A549 (cell line): ENCODE results near the gene NR1H2. TPM values are rescaled to one million over a fixed set of nuclear protein-coding genes. Genes with fewer than 3 reads are reported as not detected.

Experiments
- ATAC-seq, 2 experiments: fragments of 200-7000 bp in 1 of 2; fragments of >200 bp in 1 of 2; cut with Nextera tagmentation in 1 of 2; cut with Tn5 transposase in 1 of 2; 3 replicates each; pipeline versions ENCODE4 v1.8.0 to v1.9.1; 2018 to 2020; ENCODE audit warnings: mild to moderate bottlenecking in 1 of 2, moderate library complexity in 1 of 2
- CTCF ChIA-PET: fragments of 300-600 bp; sonication (Branson Sonifier 250); formaldehyde crosslinking; extraction: SDS; loops from one replicate; lab custom pipeline; 2021; ENCODE audit warnings: antibody characterized with exemption, inconsistent platforms; lab: Yijun Ruan, JAX
- POLR2A ChIA-PET: fragments of 350-600 bp; formaldehyde crosslinking; extraction: SDS; loops from one replicate; lab custom pipeline; 2021; ENCODE audit warnings: antibody characterized with exemption, inconsistent platforms; lab: Yijun Ruan, JAX
- DNase-seq, 2 experiments: peaks; one replicate each; pipeline versions ENCODE4 v3.0.0 to v3.0.0-alpha.2; 2011 to 2016; ENCODE audit warnings: low read depth in 1 of 2, low spot score in 1 of 2
- FAIRE-seq: peaks from 2 replicates; lab custom pipeline; 2011; peaks lifted over from hg19 to GRCh38; lab: Jason Lieb, UNC
- H3K27ac ChIP-seq, 2 experiments: fragments of >200 bp; sonication (Bioruptor Twin); formaldehyde crosslinking; 3 replicates each; pipeline ENCODE4 v1.5.1; 2016 to 2017
- H3K4me1 ChIP-seq: fragments of >200 bp; sonication (Bioruptor Twin); formaldehyde crosslinking; 3 replicates; pipeline ENCODE4 v1.6.1; 2016
- H3K4me2 ChIP-seq: fragments of >200 bp; sonication (Bioruptor Twin); formaldehyde crosslinking; 3 replicates; pipeline ENCODE4 v1.6.1; 2016
- H3K4me3 ChIP-seq: fragments of >200 bp; sonication (Bioruptor Twin); formaldehyde crosslinking; 3 replicates; pipeline ENCODE4 v1.5.1; 2016
- H3K9me3 ChIP-seq: fragments of >200 bp; sonication (Bioruptor Twin); formaldehyde crosslinking; 3 replicates; pipeline ENCODE4 v1.6.1; 2016
- ATOH8 ChIP-seq: fragments of 250-450 bp; sonication (Bioruptor Pico); IDR thresholded peaks from 2 replicates; pipeline ENCODE4 v1.5.0; 2020; ENCODE audit warnings: low read depth, mild to moderate bottlenecking, moderate library complexity
- BHLHE40 ChIP-seq: IDR thresholded peaks from 2 replicates; pipeline ENCODE4 v1.6.1; 2012; ENCODE audit warnings: low read depth, low read length, inconsistent platforms
- CBX2 ChIP-seq: fragments of 200-600 bp; sonication (generic); IDR thresholded peaks from 2 replicates; pipeline ENCODE4 v1.6.1; 2016; ENCODE audit warnings: low read depth, mild to moderate bottlenecking, borderline replicate concordance
- CEBPB ChIP-seq, 2 experiments: fragments of >200 bp in 1 of 2; sonication (Bioruptor Twin) in 1 of 2; formaldehyde crosslinking in 1 of 2; IDR thresholded peaks; 2 replicates each; pipeline ENCODE4 v1.6.1; 2012 to 2016
- CTCF ChIP-seq: fragments of >200 bp; sonication (Bioruptor Twin); formaldehyde crosslinking; IDR thresholded peaks from 3 replicates; pipeline ENCODE4 v1.5.1; 2016
- ELK1 ChIP-seq: fragments of 150-350 bp; IDR thresholded peaks from 2 replicates; pipeline ENCODE4 v1.6.1; 2014; ENCODE audit warnings: low read depth, mild to moderate bottlenecking, low read length
- EP300 ChIP-seq, 2 experiments: fragments of >200 bp; sonication (Bioruptor Twin); formaldehyde crosslinking; IDR thresholded peaks; 2 replicates in 1 of 2; 3 replicates in 1 of 2; pipeline ENCODE4 v1.6.1; 2016 to 2017
- ESRRA ChIP-seq: fragments of 150-350 bp; IDR thresholded peaks from 2 replicates; pipeline ENCODE4 v1.6.1; 2014; ENCODE audit warnings: mild to moderate bottlenecking, low read length, borderline replicate concordance
- FOXS1 ChIP-seq: fragments of 250-450 bp; sonication (Bioruptor Pico); IDR thresholded peaks from 2 replicates; pipeline ENCODE4 v1.5.0; 2020; ENCODE audit warnings: mild to moderate bottlenecking, moderate library complexity
- HEYL ChIP-seq: fragments of 250-450 bp; sonication (Bioruptor Pico); IDR thresholded peaks from 2 replicates; pipeline ENCODE4 v1.8.0; 2021; ENCODE audit warnings: mild to moderate bottlenecking, moderate library complexity
- HOXA7 ChIP-seq: fragments of 250-450 bp; sonication (Bioruptor Pico); IDR thresholded peaks from 2 replicates; pipeline ENCODE4 v1.5.0; 2020; ENCODE audit warnings: mild to moderate bottlenecking, moderate library complexity
- HOXB13 ChIP-seq: fragments of 250-450 bp; sonication (Bioruptor Pico); IDR thresholded peaks from 2 replicates; pipeline ENCODE4 v1.5.0; 2020; ENCODE audit warnings: low read depth, mild to moderate bottlenecking, moderate library complexity
- HOXB5 ChIP-seq: fragments of 250-450 bp; sonication (Bioruptor Pico); IDR thresholded peaks from 2 replicates; pipeline ENCODE4 v1.5.0; 2020; ENCODE audit warnings: mild to moderate bottlenecking, moderate library complexity
- KDM1A ChIP-seq: fragments of 200-600 bp; sonication (generic); IDR thresholded peaks from 2 replicates; pipeline ENCODE4 v1.6.1; 2016; ENCODE audit warnings: low read depth, mild to moderate bottlenecking
- KDM5A ChIP-seq: fragments of 200-600 bp; sonication (generic); IDR thresholded peaks from 2 replicates; pipeline ENCODE4 v1.6.1; 2016; ENCODE audit warnings: antibody characterized with exemption, mild to moderate bottlenecking
- MAFK ChIP-seq: fragments of 450-650 bp; IDR thresholded peaks from 2 replicates; pipeline ENCODE4 v1.6.1; 2014; ENCODE audit not compliant: partially characterized antibody
- MYC ChIP-seq: IDR thresholded peaks from 2 replicates; pipeline ENCODE4 v1.6.1; 2012; ENCODE audit warnings: mild to moderate bottlenecking, inconsistent platforms, low read length, improper control_type of control experiment, borderline replicate concordance
- NFE2L2 ChIP-seq: fragments of 150-350 bp; conservative IDR thresholded peaks from 2 replicates; pipeline ENCODE4 v1.6.1; 2014; ENCODE audit warnings: low read length
- NR3C1 ChIP-seq: fragments of >200 bp; sonication (Bioruptor Twin); formaldehyde crosslinking; IDR thresholded peaks from 3 replicates; pipeline ENCODE4 v1.6.1; 2017
- PHF8 ChIP-seq: fragments of 200-600 bp; sonication (generic); IDR thresholded peaks from 2 replicates; pipeline ENCODE4 v1.6.1; 2016; ENCODE audit warnings: low read depth, mild to moderate bottlenecking, antibody characterized with exemption, moderate library complexity, borderline replicate concordance
- RAD21 ChIP-seq, 2 experiments: fragments of >200 bp in 1 of 2; sonication (Bioruptor Twin) in 1 of 2; formaldehyde crosslinking in 1 of 2; IDR thresholded peaks in 1 of 2; conservative IDR thresholded peaks in 1 of 2; 2 replicates in 1 of 2; 3 replicates in 1 of 2; pipeline ENCODE4 v1.6.1; 2012 to 2018; ENCODE audit warnings: inconsistent platforms in 1 of 2
- REST ChIP-seq: fragments of 200-600 bp; sonication (generic); IDR thresholded peaks from 2 replicates; pipeline ENCODE4 v1.6.1; 2016; ENCODE audit warnings: antibody characterized with exemption, mild to moderate bottlenecking, moderate library complexity
- RFX5 ChIP-seq: fragments of 450-650 bp; IDR thresholded peaks from 2 replicates; pipeline ENCODE4 v1.7.1; 2014; ENCODE audit warnings: antibody characterized with exemption, mild to moderate bottlenecking, moderate library complexity
- RNF2 ChIP-seq: fragments of 200-600 bp; sonication (generic); IDR thresholded peaks from 2 replicates; pipeline ENCODE4 v1.6.1; 2016; ENCODE audit warnings: low read depth, mild to moderate bottlenecking, antibody characterized with exemption, moderate library complexity, borderline replicate concordance
- TP53 ChIP-seq: fragments of 250-450 bp; sonication (Bioruptor Pico); IDR thresholded peaks from 2 replicates; pipeline ENCODE4 v1.5.0; 2021; ENCODE audit warnings: mild to moderate bottlenecking, moderate library complexity
- ZC3H11A ChIP-seq: fragments of 450-650 bp; IDR thresholded peaks from 2 replicates; pipeline ENCODE4 v1.6.1; 2014; ENCODE audit warnings: antibody characterized with exemption, mild to moderate bottlenecking
- ZNF302 ChIP-seq: fragments of 250-450 bp; sonication (Bioruptor Pico); IDR thresholded peaks from 2 replicates; pipeline ENCODE4 v1.9.0; 2021; ENCODE audit warnings: inconsistent platforms, mild to moderate bottlenecking, moderate library complexity
- ZSCAN20 ChIP-seq: fragments of 250-450 bp; sonication (Bioruptor Pico); IDR thresholded peaks from 2 replicates; pipeline ENCODE4 v1.8.0; 2022; ENCODE audit warnings: mild to moderate bottlenecking, moderate library complexity
- WGBS: methylation state at CpG from one replicate; pipeline ENCODE4 v1.1.6; 2017; ENCODE audit errors: missing lambda C conversion rate; 5-methylcytosine and 5-hydroxymethylcytosine counted together
- polyA plus RNA-seq, 4 experiments: library from polyadenylated mRNA; depleted of rRNA in 3 of 4; stranded (reverse); fragments of >200 nt; fragmentation: RNase III in 1 of 4; extraction: RNeasy Plus Mini Kit Qiagen cat#74134 plus additional on column Dnase treatment in 1 of 4; gene quantifications; 2 replicates in 3 of 4; 3 replicates in 1 of 4; pipeline ENCODE4 v1.2.3, GENCODE V29; 2011 to 2017

Gene NR1H2
- polyA plus RNA-seq, 2 of the 4 experiments (the other 2 are of a cell fraction): 39.3 to 67.0 TPM

- no peak for FAIRE-seq
- TF ChIP-seq RNF2 (no peak), ELK1 (no peak), HOXB5 (CRISPR knock-in tag) (no peak), EP300 (IDR thresholded peaks at IDR 0.05) (no peak), ATOH8 (CRISPR knock-in tag) (no peak)
- ATAC-seq: no peak
- ChIA-PET CTCF (interaction anchor here (1.2 to 4.3 kb wide), 3 partner anchors 9 to 82 kb away, joined by 3 to 20 read pairs (median 8); no protein-coding TSS in a partner anchor), POLR2A (no interaction called here)
- no peak for DNase-seq
- H3K27ac ChIP-seq: no peak overlapping the region
- no peak overlapping the region for H3K4me2 ChIP-seq
- peaks cover 13% of the 10 kb centered on the region; the same call in 2 of the 3 replicates for H3K4me1 ChIP-seq
- no peaks in the 10 kb centered on the region for H3K9me3 ChIP-seq
- no peak overlapping the region for H3K4me3 ChIP-seq
- 92% methylated on average over 11 of the region's 11 CpGs for WGBS
These were observed 3.3 kb downstream of the NR1H2 start for GRCh38 chr19:50379602-50380001.

GRCh38 chr19:50380137-50380536 is 3.9 kb downstream of the NR1H2 start:
- H3K4me1 ChIP-seq: peaks cover 16% of the 10 kb centered on the region
- DNase-seq: no peak
- POLR2A ChIA-PET: no interaction called here
- WGBS: 94% methylated on average over 11 of the region's 11 CpGs
- no peak overlapping the region for H3K4me3 ChIP-seq
- no peak for ATAC-seq
- no peak for TF ChIP-seq TP53 (CRISPR knock-in tag)
- no peak for TF ChIP-seq RNF2
- TF ChIP-seq CTCF: no peak
- no peak for TF ChIP-seq ESRRA
- no peak for TF ChIP-seq RAD21 (conservative IDR thresholded peaks at IDR 0.05 in 1 of 2, IDR thresholded peaks at IDR 0.05 in 1 of 2)
- TF ChIP-seq ZC3H11A: no peak
- TF ChIP-seq, all 56 proteins: peak for 0
- CTCF ChIA-PET: interaction anchor here (1.2 to 4.3 kb wide), 3 partner anchors 10 to 81 kb away, joined by 3 to 20 read pairs (median 8); no protein-coding TSS in a partner anchor
- Histone ChIP-seq H3K27ac (no peak overlapping the region), H3K9me3 (no peaks in the 10 kb centered on the region), H3K4me2 (no peak overlapping the region)
- no peak for FAIRE-seq

- ChIA-PET POLR2A (no interaction called here), CTCF (interaction anchor here (1.2 to 4.3 kb wide), 3 partner anchors 10 to 81 kb away, joined by 3 to 20 read pairs (median 8); no protein-coding TSS in a partner anchor)
- no peak for FAIRE-seq
- TF ChIP-seq KDM1A (no peak), REST (no peak), CBX2 (no peak), ZNF302 (CRISPR knock-in tag) (no peak), NFE2L2 (no peak), BHLHE40 (no peak), NR3C1 (no peak), KDM5A (no peak), HOXB13 (CRISPR knock-in tag) (no peak), PHF8 (no peak), HOXA7 (CRISPR knock-in tag) (no peak), RFX5 (no peak), FOXS1 (CRISPR knock-in tag) (no peak), MAFK (no peak), HEYL (no peak), MYC (no peak), CEBPB (IDR thresholded peaks at IDR 0.05) (no peak), ZSCAN20 (CRISPR knock-in tag) (no peak)
These were observed 4.5 kb downstream of the NR1H2 start for GRCh38 chr19:50380751-50381151.

More at GRCh38 chr19:50380751-50381151, 4.5 kb downstream of the NR1H2 start:
- Histone ChIP-seq H3K4me1 (peaks cover 20% of the 10 kb centered on the region), H3K4me2 (no peak overlapping the region), H3K4me3 (no peak overlapping the region), H3K9me3 (no peaks in the 10 kb centered on the region), H3K27ac (no peak overlapping the region)
- ATAC-seq (no peak), DNase-seq (no peak)
- 92% methylated on average over 8 of the region's 8 CpGs for WGBS
